GM19467 (cell line): Measurements from ENCODE around the gene CCDC3.
"Not testable (repeated sequence)": the region's sequence is repeated elsewhere in the genome, so short reads cannot be mapped to it uniquely, and the experiment has no call there.

Experiments used
- ATAC-seq: cut with Tn5 transposase; IDR thresholded peaks from one replicate; pipeline ENCODE4 v1.9.1; 2021; ENCODE audit warnings: mild to moderate bottlenecking, moderate library complexity; ENCODE audit not compliant: unreplicated experiment

The CCDC3 gene

GRCh38 chr10:12896251-12896650 is 105.3 kb downstream of the CCDC3 start:
- ATAC-seq = no peak

GRCh38 chr10:12892924-12893323 is 108.6 kb downstream of the CCDC3 start:
- ATAC-seq = no peak

- no peak for ATAC-seq
These were observed 110.6 kb downstream of the CCDC3 start for GRCh38 chr10:12890958-12891357.

GRCh38 chr10:12888470-12888869 is 113.0 kb downstream of the CCDC3 start:
- no peak for ATAC-seq

- ATAC-seq = no peak
These were observed 113.7 kb downstream of the CCDC3 start for GRCh38 chr10:12887780-12888179.

GRCh38 chr10:12884851-12885250 is 116.7 kb downstream of the CCDC3 start:
- ATAC-seq = no peak

GRCh38 chr10:12880423-12880822 is 121.1 kb downstream of the CCDC3 start:
- no peak for ATAC-seq

GRCh38 chr10:12877150-12877549 is 124.4 kb downstream of the CCDC3 start:
- no peak for ATAC-seq

GRCh38 chr10:12876266-12876665 is 125.2 kb downstream of the CCDC3 start:
- ATAC-seq = no peak

GRCh38 chr10:12875100-12875499 is 126.4 kb downstream of the CCDC3 start:
- no peak for ATAC-seq

- no peak for ATAC-seq
These were observed 127.0 kb downstream of the CCDC3 start for GRCh38 chr10:12874501-12874900.

GRCh38 chr10:12873172-12873571 is 128.3 kb downstream of the CCDC3 start:
- ATAC-seq = no peak

- no peak for ATAC-seq
These were observed 128.9 kb downstream of the CCDC3 start for GRCh38 chr10:12872577-12872976.

- ATAC-seq = no peak
These were observed 132.1 kb downstream of the CCDC3 start for GRCh38 chr10:12869427-12869826.

GRCh38 chr10:12868229-12868628 is 133.3 kb downstream of the CCDC3 start:
- ATAC-seq = no peak

- ATAC-seq = not testable (repeated sequence)
These were observed 136.0 kb downstream of the CCDC3 start for GRCh38 chr10:12865515-12865914.

- ATAC-seq = no peak
These were observed 139.1 kb downstream of the CCDC3 start for GRCh38 chr10:12862459-12862858.

- ATAC-seq = no peak
These were observed 146.5 kb downstream of the CCDC3 start for GRCh38 chr10:12854988-12855387.

- ATAC-seq = no peak
These were observed 148.8 kb downstream of the CCDC3 start for GRCh38 chr10:12852687-12853086.

- ATAC-seq = no peak
These were observed 152.0 kb downstream of the CCDC3 start for GRCh38 chr10:12849319-12850181.

GRCh38 chr10:12848439-12849173 is 152.9 kb downstream of the CCDC3 start:
- ATAC-seq = no peak

- ATAC-seq = no peak
These were observed 154.0 kb downstream of the CCDC3 start for GRCh38 chr10:12847361-12847975.
